Keratinocyte (primary cell): ENCODE data around the gene NUDT14.

ENCODE experiments used
- CTCF ChIP-seq, 3 experiments: IDR thresholded peaks in 1 of 3; conservative IDR thresholded peaks in 1 of 3; optimal IDR thresholded peaks in 1 of 3; 2 replicates in 2 of 3; 3 replicates in 1 of 3; pipeline versions ENCODE3 to v1.5.1; 2011; ENCODE audit warnings: low read length in 3 of 3, mild to moderate bottlenecking in 3 of 3, moderate library complexity in 2 of 3, control low read depth in 1 of 3, inconsistent platforms in 1 of 3; ENCODE audit not compliant: insufficient read depth in 2 of 3; ENCODE audit errors: extremely low read depth in 1 of 3
- EZH2 ChIP-seq: IDR thresholded peaks from one replicate; pipeline ENCODE4 v1.6.1; 2012; ENCODE audit warnings: inconsistent platforms, mild to moderate bottlenecking, low read length, moderate library complexity

- TF ChIP-seq CTCF (optimal IDR thresholded peaks at IDR 0.05 in 1 of 3, IDR thresholded peaks at IDR 0.05 in 1 of 3, conservative IDR thresholded peaks at IDR 0.05 in 1 of 3; ENCODE audit: extremely low read depth in 1 of 3, insufficient read depth in 2 of 3, low read length in 3 of 3): no peak
- TF ChIP-seq EZH2: no peak
These were observed 40.5 kb downstream of the NUDT14 start for GRCh38 chr14:105140581-105140980.
